DMS153 (cell line): ENCODE results near the gene PCNP.
"Not testable (repeated sequence)": the region's sequence is repeated elsewhere in the genome, so short reads cannot be mapped to it uniquely, and the experiment has no call there.

Experiments used
- DNase-seq: peaks from one replicate; lab custom pipeline; 2025; lab: John Stamatoyannopoulos, UW

Gene PCNP

DNA sequence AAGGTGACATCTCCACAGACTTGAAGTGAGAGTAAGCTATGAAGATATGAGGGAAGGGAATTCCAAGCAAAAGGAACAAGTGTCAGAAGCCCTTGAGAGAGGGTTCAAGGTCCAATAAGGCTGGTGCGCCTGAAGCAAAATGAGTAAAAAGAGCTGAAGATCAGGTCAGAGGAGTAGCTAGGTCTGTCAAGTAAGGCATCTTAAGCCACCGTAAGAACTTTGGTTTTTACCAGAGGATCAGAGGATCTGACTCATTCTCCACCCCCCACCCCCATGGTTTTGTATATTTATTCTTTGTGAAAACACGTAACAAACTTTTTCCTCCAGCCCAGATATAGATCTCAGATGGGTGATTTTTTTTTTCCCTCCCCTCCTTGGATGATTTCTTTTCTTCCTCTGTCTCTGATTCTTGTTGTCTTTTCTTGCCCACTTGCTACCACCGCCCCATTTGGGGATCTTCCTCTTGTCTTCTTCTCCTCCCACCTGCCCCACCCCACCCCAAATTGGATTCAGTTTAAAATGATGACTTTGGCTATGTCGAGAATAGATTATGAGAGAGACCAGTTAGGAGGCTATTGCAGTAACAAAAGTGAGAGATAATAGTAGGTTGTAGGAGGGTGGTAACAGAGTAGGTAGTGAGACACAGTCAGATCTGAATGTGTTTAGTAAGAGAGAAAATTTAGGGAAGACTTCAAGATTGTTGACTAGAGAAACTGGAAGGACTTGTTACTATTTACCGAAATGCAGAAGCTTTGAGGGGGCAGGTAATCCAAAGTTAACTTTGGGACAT lies 6.3 kb upstream of the PCNP start:
- no peak for DNase-seq

DNA sequence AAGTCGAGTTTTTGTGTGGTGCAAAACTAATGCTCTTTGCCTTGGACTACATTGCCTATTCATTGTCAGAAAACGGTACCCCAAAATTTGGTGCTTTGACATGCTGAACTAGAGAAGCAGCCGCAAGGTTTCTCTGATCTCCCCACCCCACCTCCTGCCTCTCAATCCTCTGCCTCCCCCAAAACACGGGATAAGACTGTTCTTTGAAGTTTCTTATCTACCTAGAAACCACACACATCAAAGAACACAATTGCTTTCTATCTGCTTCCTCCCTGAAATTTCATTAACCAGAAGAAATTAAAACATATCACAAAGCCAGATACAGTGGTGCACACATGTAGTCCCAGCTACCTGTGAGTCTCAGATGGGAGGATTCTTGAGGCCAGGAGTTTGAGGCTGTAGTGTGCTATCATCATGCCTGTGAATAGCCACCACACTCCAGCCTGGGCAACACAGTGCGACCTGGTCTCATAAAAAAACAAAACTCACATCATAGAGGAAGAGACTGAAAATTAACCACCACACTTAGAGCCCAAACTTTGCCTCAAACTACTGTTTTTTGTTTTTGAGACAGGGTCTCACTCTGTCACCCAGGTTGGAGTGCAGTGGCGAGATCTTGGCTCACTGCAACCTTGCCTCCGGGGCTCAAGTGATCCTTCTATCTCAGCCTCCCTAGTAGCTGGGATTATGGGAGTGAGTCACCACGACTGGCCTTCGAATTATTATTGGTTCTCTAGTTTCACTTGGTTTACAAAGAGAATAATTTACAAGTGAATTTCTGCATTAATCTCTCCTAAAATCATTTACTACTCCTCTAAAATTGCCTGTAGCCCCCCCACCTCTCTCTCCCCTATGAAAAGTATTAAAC lies 2.7 kb upstream of the PCNP start:
- no peak for DNase-seq

- DNase-seq = peak; percentile 30
Observed at GRCh38 chr3:101574388-101575112, 570 bp downstream of the PCNP start.

DNA sequence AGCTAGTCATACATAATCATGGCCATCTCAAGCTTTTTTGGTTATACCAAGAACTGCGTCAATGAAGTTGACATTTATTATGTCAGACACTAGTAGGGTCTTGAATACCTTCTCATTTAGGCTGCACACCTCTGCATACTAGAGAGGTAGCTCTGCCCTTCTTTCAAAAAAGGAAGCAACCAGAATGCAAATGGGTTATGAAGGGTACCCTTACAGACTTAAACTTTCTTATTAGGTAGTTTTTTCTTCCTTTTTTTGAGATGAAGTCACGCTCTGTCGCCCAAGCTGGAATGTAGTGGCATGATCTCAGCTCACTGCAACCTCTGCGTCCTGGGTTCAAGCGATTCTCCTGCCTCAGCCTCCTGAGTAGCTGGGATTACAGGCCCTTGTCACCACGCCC lies 3.3 kb downstream of the PCNP start:
- no peak for DNase-seq

- no peak for DNase-seq
Observed at GRCh38 chr3:101588616-101589015, 14.6 kb downstream of the PCNP start.

GRCh38 chr3:101591071-101591470 lies 17.1 kb downstream of the PCNP start:
- DNase-seq = no peak

- DNase-seq = no peak
Observed at GRCh38 chr3:101602731-101603130, 28.8 kb downstream of the PCNP start.

DNA sequence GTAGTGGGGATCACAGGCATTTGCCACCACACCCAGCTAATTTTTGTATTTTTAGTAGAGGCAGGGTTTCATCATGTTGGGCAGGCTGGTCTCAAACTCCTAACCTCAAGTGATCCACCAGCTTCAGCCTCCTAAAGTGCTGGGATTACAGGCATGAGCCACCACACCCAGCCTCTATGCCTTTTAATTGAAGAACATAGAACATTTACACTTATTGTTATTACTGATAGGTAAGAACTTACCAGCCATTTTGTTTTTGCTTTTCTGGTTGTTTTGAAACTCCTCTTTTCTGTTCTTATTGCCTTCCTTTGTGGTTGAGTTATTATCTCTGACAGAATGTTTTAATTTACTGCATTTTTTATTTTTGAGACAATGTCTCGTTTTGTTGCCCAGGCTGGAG lies 29.2 kb downstream of the PCNP start:
- DNase-seq = no peak

DNA sequence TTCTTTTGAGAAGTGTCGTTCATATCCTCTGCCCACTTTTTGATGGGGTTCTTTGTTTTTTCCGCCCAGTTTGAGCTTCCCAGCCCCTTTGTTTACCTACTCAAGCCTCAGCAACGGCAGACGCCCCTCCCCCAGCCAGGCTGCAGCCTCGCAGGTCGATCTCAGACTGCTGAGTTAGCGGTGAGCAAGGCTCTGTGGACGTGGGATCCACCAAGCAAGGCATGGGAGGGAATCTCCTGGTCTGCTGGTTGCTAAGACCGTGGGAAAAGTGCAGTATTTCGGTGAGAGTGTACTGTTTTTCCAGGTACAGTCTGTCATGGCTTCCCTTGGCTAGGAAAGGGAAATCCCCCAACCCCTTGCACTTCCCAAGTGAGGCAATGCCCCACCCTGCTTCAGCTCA lies 31.4 kb downstream of the PCNP start:
- DNase-seq = not testable (repeated sequence)

- no peak for DNase-seq
Observed at GRCh38 chr3:101611023-101611422, 37.0 kb downstream of the PCNP start.

DNA sequence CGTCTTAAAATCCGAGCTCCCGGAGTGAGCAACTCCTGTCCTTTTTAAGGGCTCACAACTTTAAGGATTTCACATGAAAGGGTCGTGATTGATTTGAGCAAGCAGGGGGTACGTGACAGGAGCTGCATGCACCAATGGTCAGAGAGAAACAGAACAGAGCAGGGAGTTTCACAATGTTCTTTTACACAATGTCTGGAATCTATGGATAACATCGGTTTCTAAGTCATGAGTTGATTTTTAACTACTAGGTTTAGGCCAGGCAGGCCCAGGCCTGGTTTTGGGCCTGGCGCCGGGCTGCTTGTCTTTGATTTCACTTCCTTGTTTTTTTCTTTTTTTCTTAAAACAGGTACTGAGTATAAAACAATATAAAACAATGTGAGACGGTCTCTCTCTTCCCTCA lies 39.0 kb downstream of the PCNP start:
- not testable (repeated sequence) for DNase-seq

GRCh38 chr3:101615525-101615924 lies 41.5 kb downstream of the PCNP start:
- DNase-seq = no peak

DNA sequence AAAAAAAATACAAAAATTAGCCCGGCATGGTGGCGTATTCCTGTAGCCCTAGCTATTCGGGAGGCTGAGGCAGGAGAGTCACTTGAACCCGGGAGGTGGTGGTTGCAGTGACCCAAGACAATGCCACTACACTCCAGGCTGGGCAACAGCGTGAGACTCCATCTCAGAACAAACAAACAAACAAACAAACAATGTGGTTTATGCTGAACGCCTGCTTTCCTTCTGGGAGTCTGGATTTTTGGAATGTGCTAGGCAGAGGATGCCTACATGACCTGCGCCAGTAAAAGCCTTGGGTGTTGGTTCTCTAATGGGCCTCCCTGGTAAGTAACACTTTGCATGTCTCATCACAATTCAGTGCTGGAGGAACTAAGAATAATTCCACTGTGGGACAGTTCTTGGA lies 43.5 kb downstream of the PCNP start:
- no peak for DNase-seq

GRCh38 chr3:101618726-101619125 lies 44.7 kb downstream of the PCNP start:
- no peak for DNase-seq

DNA sequence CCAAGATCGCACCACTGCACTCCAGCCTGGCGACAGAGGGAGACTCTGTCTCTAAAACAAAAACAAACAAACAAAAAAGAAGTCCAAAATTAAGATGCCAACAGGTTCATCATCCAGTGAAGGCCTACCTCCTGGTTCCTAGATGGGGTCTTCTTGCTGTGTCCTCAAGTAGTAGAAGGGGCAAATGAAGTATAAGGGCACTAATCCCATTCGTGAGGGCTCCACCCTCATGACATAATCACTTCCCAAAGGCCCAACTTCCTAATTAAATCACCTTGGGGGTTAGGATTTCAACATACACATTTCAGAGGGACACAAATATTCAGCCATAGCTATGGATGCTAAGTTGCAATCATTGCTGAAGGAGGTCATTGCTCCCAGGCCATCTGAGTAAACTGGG lies 45.8 kb downstream of the PCNP start:
- DNase-seq = no peak

- no peak for DNase-seq
Observed at GRCh38 chr3:101623656-101624055, 49.7 kb downstream of the PCNP start.

- DNase-seq = no peak
Observed at GRCh38 chr3:101624857-101625256, 50.9 kb downstream of the PCNP start.

GRCh38 chr3:101625879-101626278 lies 51.9 kb downstream of the PCNP start:
- DNase-seq = no peak

DNA sequence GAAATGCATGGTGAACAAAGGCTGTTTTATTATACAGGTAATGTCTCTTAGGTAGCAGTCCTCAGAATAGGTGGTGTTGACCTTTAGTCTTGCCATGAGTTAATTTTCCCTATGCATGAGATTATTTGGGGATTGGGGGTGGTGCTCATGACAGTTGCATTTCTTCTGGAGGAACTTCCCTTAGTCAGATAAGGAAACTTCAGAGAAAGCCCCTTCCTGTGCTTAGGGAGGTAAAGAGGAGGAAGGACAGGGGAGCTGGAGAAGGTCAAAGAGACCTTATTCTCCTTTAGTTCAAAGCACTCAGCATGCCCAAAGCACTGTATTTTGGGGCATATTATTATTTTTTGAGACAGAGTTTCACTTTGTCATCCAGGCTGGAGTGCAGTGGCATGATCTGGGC lies 55.2 kb downstream of the PCNP start:
- DNase-seq = no peak

DNA sequence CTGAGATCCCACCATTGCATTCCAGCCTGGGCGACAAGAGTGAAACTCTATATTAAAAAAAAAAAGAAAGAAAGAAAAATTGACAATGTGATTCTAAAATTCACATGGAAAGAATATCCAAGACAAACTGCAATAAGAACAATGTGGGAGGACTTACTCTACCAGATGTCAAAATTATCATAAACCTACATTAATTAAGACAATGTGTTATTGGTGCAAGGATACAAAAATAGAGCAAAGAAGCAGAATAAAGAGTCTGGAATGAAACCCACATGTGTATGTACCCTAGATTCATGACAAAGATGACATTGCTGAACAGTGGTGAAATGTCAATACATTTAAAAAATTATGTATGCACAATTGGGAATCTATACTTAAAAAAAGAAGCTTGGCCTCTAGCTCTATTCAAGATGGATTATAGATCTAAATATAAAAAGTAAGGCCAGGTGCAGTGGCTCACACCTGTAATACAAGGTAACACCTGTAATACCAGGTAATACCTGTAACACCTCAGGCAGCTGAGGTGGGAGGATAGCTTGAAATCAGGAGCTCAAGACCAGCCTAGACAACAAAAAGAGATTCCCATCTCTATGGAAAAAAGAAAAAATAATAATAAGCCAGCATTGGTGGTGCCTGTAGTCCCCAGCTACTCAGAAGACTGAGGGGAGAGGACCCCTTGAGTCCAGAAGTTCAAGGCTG lies 57.3 kb downstream of the PCNP start:
- DNase-seq = no peak

DNA sequence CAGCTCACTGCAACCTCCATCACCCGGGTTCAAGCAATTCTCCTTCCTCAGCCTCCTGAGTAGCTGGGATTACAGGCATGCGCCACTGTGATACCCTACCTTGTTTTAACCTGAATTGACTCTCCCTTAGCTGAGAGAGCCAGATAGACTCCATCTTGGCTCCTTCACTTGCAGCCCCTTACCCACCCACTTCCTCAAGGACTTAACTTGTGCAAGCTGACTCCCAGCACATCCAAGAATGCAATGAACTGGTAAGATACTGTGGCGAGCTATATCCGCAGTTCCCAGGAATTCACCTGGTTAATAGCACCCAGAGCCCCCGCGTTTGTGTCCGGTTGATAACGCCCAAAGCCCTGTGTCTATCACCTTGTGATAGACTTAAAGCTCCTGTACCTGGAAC lies 58.0 kb downstream of the PCNP start:
- not testable (repeated sequence) for DNase-seq

GRCh38 chr3:101632586-101632985 lies 58.6 kb downstream of the PCNP start:
- no peak for DNase-seq
